NCI-H146 treated with DMSO at 0.1 percent for 48 hours (cell line): ENCODE measurements around the gene HPS1.

ENCODE experiments used
- DNase-seq: peaks from one replicate; lab custom pipeline; 2025; ENCODE audit not compliant: unreplicated experiment; lab: John Stamatoyannopoulos, UW

Gene HPS1

GRCh38 chr10:98446661-98447221, at the start of gene HPS1:
Gene HPS1, minus strand, starts transcription at chr10:98446935. Its CDS starts 3,695 bp downstream, at chr10:98443240.
- DNase-seq: no peak

- DNase-seq: no peak
Measured at GRCh38 chr10:98492763-98493162, 46.0 kb upstream of the HPS1 start.

DNA sequence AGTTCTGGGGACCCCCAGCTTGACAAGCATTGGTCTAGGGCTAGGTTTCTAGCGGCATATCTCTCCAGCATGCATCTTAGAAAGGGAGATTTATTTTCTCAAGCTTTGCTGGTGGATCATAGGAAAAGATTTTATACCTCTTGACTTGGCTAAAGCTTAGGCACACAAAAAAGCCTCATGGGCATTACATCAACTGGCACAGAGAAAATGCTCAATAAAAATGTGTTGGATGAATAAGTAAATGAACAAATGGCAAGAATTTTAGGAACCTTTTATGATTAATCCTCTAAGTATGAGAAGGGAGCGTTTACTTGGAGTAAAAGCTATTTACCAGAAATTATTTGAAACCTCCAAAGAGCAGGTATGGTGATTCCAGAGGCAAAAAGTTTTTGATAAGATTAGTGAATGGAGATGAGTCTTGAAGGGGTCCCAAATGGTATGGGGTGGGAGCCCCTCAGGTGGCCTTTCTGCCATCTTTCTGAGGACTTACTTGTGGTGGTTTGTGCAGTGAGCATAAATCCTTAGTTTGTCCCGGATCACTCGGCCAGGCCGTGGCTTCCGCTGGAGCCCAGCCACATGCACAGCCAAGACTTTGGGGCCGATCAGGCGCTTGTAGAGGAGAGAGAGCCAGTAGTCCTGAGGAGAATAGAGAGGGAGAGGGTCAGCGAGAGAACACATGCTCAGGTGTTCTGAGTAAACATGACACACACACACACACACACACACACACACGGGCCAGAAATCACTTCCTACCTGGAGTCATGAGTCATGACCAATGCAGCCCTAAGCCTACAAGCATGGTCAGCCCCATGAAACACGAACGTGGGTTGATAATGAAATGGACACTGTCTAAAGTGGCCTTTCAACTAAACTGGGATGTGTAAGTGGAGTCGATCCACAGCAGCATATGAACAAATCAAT, 43.1 kb upstream of the HPS1 start:
- no peak for DNase-seq

DNA sequence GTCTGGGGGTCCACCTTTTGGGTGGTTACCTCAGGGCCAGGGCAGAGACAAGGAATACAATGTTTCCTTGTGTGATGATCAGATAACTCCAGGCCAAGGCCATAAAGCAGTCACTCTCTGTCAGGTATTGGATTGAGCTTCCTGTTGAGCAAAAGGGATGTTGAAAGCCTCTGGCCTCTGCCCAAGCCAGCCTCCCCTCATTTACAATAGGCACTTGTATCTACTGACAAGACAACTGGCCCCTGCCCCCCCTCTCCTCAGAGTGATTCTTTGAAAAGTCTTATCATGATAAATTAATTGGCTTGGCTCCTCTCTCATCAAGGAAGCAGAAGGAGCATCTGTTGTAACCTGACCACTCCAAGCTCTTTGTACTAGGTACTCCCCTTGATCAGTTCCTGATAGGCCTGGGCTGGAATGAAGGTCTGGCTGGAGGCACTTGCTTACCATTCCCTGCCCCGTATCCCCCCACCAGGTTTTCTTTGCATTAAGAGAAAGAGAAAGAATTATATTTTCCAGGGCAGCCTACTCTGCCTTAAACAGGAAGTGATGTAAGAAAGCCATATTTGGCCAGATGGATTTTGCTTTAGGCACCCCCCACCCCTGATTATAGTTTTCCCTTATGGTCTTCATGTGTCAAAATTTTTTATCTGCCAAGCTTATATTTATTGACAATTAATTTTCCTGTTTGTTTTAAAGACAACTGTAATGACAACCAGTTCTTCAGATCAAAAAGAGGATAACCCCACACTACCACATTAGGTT, 42.1 kb upstream of the HPS1 start:
- no peak for DNase-seq

- DNase-seq: no peak
Measured at GRCh38 chr10:98487649-98488048, 40.9 kb upstream of the HPS1 start.

DNA sequence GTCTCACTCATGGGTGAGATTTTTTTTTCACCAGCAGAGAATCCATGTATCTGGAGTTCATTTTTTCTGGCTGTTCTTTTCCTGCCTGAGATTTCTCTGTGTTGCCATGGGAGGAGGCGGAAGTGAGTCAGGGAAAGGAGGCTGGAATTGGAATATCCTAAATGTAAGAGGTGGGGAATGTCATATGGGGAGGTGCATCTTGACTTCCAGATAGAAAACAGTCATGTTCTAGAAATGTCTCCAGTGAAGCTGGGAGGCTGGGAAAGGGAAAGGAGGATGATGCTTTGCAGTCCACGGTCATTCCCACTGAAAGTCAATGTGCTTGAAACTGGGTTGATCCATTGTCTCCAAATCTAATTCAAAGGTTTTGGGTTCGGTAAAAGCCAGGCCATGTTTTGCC, 39.7 kb upstream of the HPS1 start:
- no peak for DNase-seq

GRCh38 chr10:98485959-98486358, 39.2 kb upstream of the HPS1 start:
- DNase-seq: no peak

GRCh38 chr10:98483658-98484057, 36.9 kb upstream of the HPS1 start:
- no peak for DNase-seq

- DNase-seq: no peak
Measured at GRCh38 chr10:98482096-98482495, 35.4 kb upstream of the HPS1 start.

DNA sequence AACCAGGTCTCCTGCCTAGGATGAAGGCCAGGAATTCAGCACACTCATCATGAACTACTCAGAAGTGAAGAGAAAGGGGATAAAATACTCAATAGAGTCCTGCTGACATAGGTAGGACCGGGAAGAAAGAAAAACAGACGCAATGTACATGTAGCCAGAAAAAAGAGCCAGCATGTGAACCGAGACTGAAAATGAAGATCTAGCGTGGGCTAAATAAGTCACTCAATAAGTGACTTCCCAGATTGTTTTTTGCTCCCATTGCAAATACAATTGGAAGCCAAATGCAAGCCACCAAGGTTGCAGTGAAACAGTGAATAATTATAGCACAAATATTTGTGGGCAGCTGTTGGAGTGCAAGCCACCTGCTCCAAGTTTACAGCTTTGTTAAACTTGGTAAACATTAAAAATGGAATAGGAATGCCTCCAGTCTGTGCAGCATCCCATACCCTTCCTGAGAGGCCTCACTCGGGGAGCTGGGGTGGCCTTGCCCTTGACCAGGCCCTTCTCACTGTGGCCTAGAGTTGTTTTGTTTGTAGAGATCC, 34.7 kb upstream of the HPS1 start:
- DNase-seq: no peak

GRCh38 chr10:98478430-98479222, 31.9 kb upstream of the HPS1 start:
- no peak for DNase-seq

- no peak for DNase-seq
Measured at GRCh38 chr10:98477861-98478260, 31.1 kb upstream of the HPS1 start.

GRCh38 chr10:98474628-98475027, 27.9 kb upstream of the HPS1 start:
- no peak for DNase-seq

DNA sequence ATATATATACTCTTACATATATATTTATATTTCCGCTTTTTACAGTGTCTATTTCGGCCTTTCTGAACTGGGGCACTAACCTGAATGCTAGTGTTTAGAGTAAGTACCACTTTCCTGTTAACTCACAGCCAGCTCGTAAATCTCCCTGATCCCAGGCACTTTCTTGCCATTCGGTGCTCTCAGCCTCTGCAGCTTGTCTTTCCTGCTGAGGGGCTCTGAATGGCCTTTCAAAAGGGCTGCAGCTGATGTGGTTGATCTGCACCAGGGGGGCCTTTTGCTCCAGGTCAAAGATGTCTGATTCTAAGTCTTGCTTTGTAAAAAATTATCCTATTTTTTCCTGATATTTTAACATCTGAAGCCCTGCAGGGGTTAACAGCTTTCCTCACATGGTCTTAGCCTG, 25.5 kb upstream of the HPS1 start:
- DNase-seq: no peak

- no peak for DNase-seq
Measured at GRCh38 chr10:98470850-98471249, 24.1 kb upstream of the HPS1 start.

- DNase-seq: no peak
Measured at GRCh38 chr10:98469001-98469931, 22.5 kb upstream of the HPS1 start.

GRCh38 chr10:98467506-98468318, 21.0 kb upstream of the HPS1 start:
- peak; percentile 74 for DNase-seq

GRCh38 chr10:98466861-98467505, 20.2 kb upstream of the HPS1 start:
- peak; percentile 13 for DNase-seq
